SU-DHL-6 (cell line): Measurements from ENCODE around the gene ACRBP.

Experiments
- EZH2phosphoT487 ChIP-seq: fragments of 200-600 bp; sonication (generic), shearing (Covaris generic); conservative IDR thresholded peaks from 2 replicates; pipeline ENCODE4 v1.6.1; 2018; ENCODE audit warnings: mild to moderate bottlenecking, antibody characterized with exemption, low read length, moderate library complexity, mixed read lengths
- TF ChIP-seq, protein P1 (sequence below): fragments of 200-600 bp; sonication (generic); IDR thresholded peaks from one replicate; pipeline ENCODE4 v1.5.1; 2017; ENCODE audit warnings: antibody characterized with exemption, mild to moderate bottlenecking, low read length, moderate library complexity; ENCODE audit not compliant: insufficient read depth, poor library complexity, severe bottlenecking

DNA sequence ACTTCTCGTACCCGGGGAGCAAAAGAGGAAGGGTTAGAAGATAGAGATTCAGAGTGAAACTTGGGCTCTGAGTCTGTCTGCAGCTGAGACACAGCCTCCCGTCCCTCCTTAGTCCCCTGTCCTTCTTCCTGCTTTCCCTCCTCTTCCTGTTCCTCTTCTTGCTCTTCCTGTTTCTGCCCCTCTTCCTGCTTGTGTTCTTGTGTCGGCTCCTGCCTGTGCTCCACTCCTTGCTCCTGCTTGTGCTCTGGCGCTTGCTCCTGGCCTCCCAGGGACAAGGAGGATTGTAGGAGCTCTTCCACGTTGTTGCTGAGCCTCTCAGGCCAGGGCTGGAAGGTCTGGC, 3.0 kb downstream of the ACRBP start:
- TF ChIP-seq, protein P1, sequence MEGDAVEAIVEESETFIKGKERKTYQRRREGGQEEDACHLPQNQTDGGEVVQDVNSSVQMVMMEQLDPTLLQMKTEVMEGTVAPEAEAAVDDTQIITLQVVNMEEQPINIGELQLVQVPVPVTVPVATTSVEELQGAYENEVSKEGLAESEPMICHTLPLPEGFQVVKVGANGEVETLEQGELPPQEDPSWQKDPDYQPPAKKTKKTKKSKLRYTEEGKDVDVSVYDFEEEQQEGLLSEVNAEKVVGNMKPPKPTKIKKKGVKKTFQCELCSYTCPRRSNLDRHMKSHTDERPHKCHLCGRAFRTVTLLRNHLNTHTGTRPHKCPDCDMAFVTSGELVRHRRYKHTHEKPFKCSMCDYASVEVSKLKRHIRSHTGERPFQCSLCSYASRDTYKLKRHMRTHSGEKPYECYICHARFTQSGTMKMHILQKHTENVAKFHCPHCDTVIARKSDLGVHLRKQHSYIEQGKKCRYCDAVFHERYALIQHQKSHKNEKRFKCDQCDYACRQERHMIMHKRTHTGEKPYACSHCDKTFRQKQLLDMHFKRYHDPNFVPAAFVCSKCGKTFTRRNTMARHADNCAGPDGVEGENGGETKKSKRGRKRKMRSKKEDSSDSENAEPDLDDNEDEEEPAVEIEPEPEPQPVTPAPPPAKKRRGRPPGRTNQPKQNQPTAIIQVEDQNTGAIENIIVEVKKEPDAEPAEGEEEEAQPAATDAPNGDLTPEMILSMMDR: no peak
- no peak for TF ChIP-seq EZH2phosphoT487
